ENCODE results near the gene SHH. TPM values are rescaled to one million over a fixed set of nuclear protein-coding genes. Genes with fewer than 3 reads are reported as not detected.

Gene SHH
- total and polyA plus RNA-seq, 5 donors from 2014 or later: 0.06 to 0.32 TPM; not detected in 3

DNA sequence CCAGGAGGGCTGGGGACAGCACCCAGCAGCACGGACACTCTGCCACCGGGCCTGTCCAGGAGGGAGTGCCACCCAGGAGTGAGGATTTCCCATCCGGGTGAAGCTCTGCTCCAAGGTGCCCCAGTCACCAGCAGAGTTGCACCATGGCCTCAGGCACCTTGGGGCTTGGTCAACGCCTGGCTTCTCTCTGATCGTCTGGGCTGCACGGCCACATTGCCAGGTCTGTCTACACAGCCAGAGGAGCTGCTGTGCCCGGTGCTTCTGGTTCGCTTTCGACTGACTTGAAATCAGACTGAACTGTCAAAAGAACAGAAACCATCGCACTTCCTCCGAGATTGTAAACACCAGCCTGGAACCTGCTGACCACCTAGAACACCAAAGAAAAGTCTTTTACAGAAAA is 12.0 kb downstream of the SHH start:
- no peak overlapping the region for H3K4me3 ChIP-seq (ENCODE audit: low read depth, low read length)
- no peak for DNase-seq
- H3K27me3 ChIP-seq (ENCODE audit: control insufficient read depth, insufficient read depth, low read length): peaks cover 4% of the 10 kb centered on the region
- peaks cover 62% of the 10 kb centered on the region for H3K27me3 Mint-ChIP-seq
- H3K4me3 Mint-ChIP-seq: no peak overlapping the region
- peaks cover 25% of the 10 kb centered on the region for H3K4me1 ChIP-seq (ENCODE audit: control insufficient read depth, insufficient read depth, low read length, poor library complexity, severe bottlenecking)
- peaks cover 0 to 17% (median 0%) of the 10 kb centered on the region in 4 donors for H3K4me1 Mint-ChIP-seq
- no peaks in the 10 kb centered on the region for H3K36me3 Mint-ChIP-seq
- H3K27ac Mint-ChIP-seq: no peak overlapping the region
- ATAC-seq (ENCODE audit: low read depth in 2 of 2): no peak
- H3K9me3 ChIP-seq (ENCODE audit: control insufficient read depth in 2 of 2, low read length in 2 of 2): no peaks in the 10 kb centered on the region
- no peaks in the 10 kb centered on the region for H3K36me3 ChIP-seq (ENCODE audit: control insufficient read depth, insufficient read depth, low read length)
- H3K27ac ChIP-seq (ENCODE audit: insufficient read depth, low read length, poor library complexity, severe bottlenecking): no peak overlapping the region
- no peaks in the 10 kb centered on the region for H3K9me3 Mint-ChIP-seq

- H3K4me3 Mint-ChIP-seq: no peak overlapping the region
- DNase-seq (no peak), ATAC-seq (ENCODE audit: low read depth in 2 of 2) (no peak)
- H3K9me3 Mint-ChIP-seq: no peaks in the 10 kb centered on the region
- peaks cover 0 to 15% (median 0%) of the 10 kb centered on the region in 4 donors for H3K4me1 Mint-ChIP-seq
- Histone ChIP-seq H3K27ac (ENCODE audit: insufficient read depth, low read length, poor library complexity, severe bottlenecking) (no peak overlapping the region), H3K4me3 (ENCODE audit: low read depth, low read length) (no peak overlapping the region), H3K9me3 (ENCODE audit: control insufficient read depth in 2 of 2, low read length in 2 of 2) (no peaks in the 10 kb centered on the region), H3K4me1 (ENCODE audit: control insufficient read depth, insufficient read depth, low read length, poor library complexity, severe bottlenecking) (peaks cover 17% of the 10 kb centered on the region), H3K36me3 (ENCODE audit: control insufficient read depth, insufficient read depth, low read length) (no peaks in the 10 kb centered on the region), H3K27me3 (ENCODE audit: control insufficient read depth, insufficient read depth, low read length) (peaks cover 4% of the 10 kb centered on the region)
- H3K27ac Mint-ChIP-seq: no peak overlapping the region
- peaks cover 61% of the 10 kb centered on the region for H3K27me3 Mint-ChIP-seq
- H3K36me3 Mint-ChIP-seq: no peaks in the 10 kb centered on the region
These were observed 12.7 kb downstream of the SHH start for GRCh38 chr7:155799514-155799913.

DNA sequence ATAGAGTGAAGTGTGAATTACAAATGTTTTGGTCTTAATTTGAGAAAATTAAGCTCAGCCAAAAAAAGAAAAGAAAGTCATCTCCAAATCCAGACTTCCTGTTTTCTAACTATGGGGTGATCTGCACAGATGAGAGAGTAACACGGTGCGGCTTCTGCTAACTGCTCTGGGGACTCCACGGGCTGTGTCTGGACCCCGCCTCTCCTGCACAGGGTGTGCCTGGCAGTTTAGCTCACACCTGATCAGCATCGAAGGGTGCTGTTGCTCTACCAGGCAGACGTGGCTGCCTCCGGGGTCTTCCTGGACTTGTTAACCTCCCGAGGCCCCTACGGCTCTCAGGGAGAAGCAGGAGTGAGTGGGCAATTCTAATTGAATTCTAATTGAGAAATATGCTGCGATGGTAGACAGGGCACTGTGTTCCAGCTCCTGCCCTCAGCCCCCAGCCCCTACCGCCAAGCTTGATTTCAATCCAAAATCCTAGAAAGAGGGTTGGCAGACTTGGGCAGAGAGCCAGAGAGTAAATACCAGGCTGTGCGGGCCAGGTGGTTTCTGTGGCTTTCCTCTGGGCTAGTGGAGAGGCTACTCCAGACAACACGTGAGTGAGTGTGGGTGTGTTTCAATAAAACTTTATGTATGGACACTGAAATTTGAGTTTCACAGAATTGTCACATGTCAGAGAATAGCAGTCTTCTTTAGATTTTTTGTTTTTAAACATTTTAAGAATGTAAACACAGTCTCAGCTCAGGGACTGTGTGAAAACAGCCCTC is 13.4 kb downstream of the SHH start:
- peaks cover 4% of the 10 kb centered on the region for H3K27me3 ChIP-seq (ENCODE audit: control insufficient read depth, insufficient read depth, low read length)
- Mint-ChIP-seq H3K27ac (no peak overlapping the region), H3K27me3 (peaks cover 57% of the 10 kb centered on the region)

GRCh38 chr7:155797262-155798250 is 14.7 kb downstream of the SHH start:
- Mint-ChIP-seq H3K4me3 (no peak overlapping the region), H3K27ac (no peak overlapping the region), H3K4me1 (peaks cover 0 to 9% (median 0%) of the 10 kb centered on the region in 4 donors), H3K27me3 (peaks cover 51% of the 10 kb centered on the region), H3K9me3 (no peaks in the 10 kb centered on the region), H3K36me3 (no peaks in the 10 kb centered on the region)
- DNase-seq: no peak
- H3K4me1 ChIP-seq (ENCODE audit: control insufficient read depth, insufficient read depth, low read length, poor library complexity, severe bottlenecking): peaks cover 4% of the 10 kb centered on the region
- ATAC-seq (ENCODE audit: low read depth in 2 of 2): no peak
- no peaks in the 10 kb centered on the region for H3K9me3 ChIP-seq (ENCODE audit: control insufficient read depth in 2 of 2, low read length in 2 of 2)
- no peak overlapping the region for H3K4me3 ChIP-seq (ENCODE audit: low read depth, low read length)
- no peaks in the 10 kb centered on the region for H3K36me3 ChIP-seq (ENCODE audit: control insufficient read depth, insufficient read depth, low read length)
- H3K27me3 ChIP-seq (ENCODE audit: control insufficient read depth, insufficient read depth, low read length): peaks cover 4% of the 10 kb centered on the region
- H3K27ac ChIP-seq (ENCODE audit: insufficient read depth, low read length, poor library complexity, severe bottlenecking): no peak overlapping the region

More for the DNA sequence above, 13.4 kb downstream of the SHH start:
- H3K27ac ChIP-seq (ENCODE audit: insufficient read depth, low read length, poor library complexity, severe bottlenecking): no peak overlapping the region
- no peak overlapping the region for H3K4me3 ChIP-seq (ENCODE audit: low read depth, low read length)
- no peaks in the 10 kb centered on the region for H3K36me3 Mint-ChIP-seq
- H3K9me3 Mint-ChIP-seq: no peaks in the 10 kb centered on the region
- peak in 1 of 3 donors; percentile 27 for DNase-seq
- H3K9me3 ChIP-seq (ENCODE audit: control insufficient read depth in 2 of 2, low read length in 2 of 2): no peaks in the 10 kb centered on the region
- peaks cover 12% of the 10 kb centered on the region for H3K4me1 ChIP-seq (ENCODE audit: control insufficient read depth, insufficient read depth, low read length, poor library complexity, severe bottlenecking)
- peaks cover 0 to 12% (median 0%) of the 10 kb centered on the region in 4 donors for H3K4me1 Mint-ChIP-seq
- H3K36me3 ChIP-seq (ENCODE audit: control insufficient read depth, insufficient read depth, low read length): no peaks in the 10 kb centered on the region
- H3K4me3 Mint-ChIP-seq: peak overlapping the region in 1 of 4 donors; percentile 39
- no peak for ATAC-seq (ENCODE audit: low read depth in 2 of 2)

GRCh38 chr7:155796381-155797261 is 15.6 kb downstream of the SHH start:
- peaks cover 45% of the 10 kb centered on the region for H3K27me3 Mint-ChIP-seq
- H3K27ac Mint-ChIP-seq: no peak overlapping the region
- peaks cover 0 to 5% (median 0%) of the 10 kb centered on the region in 4 donors for H3K4me1 Mint-ChIP-seq
- Histone ChIP-seq H3K27me3 (ENCODE audit: control insufficient read depth, insufficient read depth, low read length) (peaks cover 4% of the 10 kb centered on the region), H3K9me3 (ENCODE audit: control insufficient read depth in 2 of 2, low read length in 2 of 2) (no peaks in the 10 kb centered on the region), H3K36me3 (ENCODE audit: control insufficient read depth, insufficient read depth, low read length) (no peaks in the 10 kb centered on the region), H3K27ac (ENCODE audit: insufficient read depth, low read length, poor library complexity, severe bottlenecking) (no peak overlapping the region), H3K4me3 (ENCODE audit: low read depth, low read length) (no peak overlapping the region), H3K4me1 (ENCODE audit: control insufficient read depth, insufficient read depth, low read length, poor library complexity, severe bottlenecking) (peaks cover 4% of the 10 kb centered on the region)
- H3K36me3 Mint-ChIP-seq: no peaks in the 10 kb centered on the region
- ATAC-seq (ENCODE audit: low read depth in 2 of 2) (peak; percentile 56 to 65), DNase-seq (peak; percentile 42 to 51 (median 50))
- H3K4me3 Mint-ChIP-seq: peak overlapping the region in 1 of 4 donors; percentile 71
- no peaks in the 10 kb centered on the region for H3K9me3 Mint-ChIP-seq

DNA sequence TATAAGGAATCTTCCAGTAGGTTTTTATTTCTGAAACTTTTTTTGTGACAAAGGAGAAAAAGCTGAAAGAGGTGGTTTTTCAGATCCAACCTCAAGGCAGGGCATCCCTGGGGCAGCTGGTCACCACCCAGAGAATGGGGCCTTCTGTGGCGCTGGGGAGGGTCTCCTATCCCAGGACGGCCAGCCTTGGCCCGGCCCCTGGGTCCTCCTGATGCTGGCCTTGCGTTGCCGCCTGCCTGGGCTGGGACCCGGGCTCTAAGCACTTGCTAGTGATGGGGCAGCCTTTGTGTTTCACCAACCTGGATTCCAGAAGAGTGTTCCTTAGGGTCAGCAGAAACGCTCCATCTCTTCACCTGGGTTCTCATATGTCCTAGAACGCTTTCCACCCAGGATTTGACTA is 16.3 kb downstream of the SHH start:
- Histone ChIP-seq H3K27me3 (ENCODE audit: control insufficient read depth, insufficient read depth, low read length) (peaks cover 2% of the 10 kb centered on the region), H3K4me1 (ENCODE audit: control insufficient read depth, insufficient read depth, low read length, poor library complexity, severe bottlenecking) (peaks cover 4% of the 10 kb centered on the region), H3K4me3 (ENCODE audit: low read depth, low read length) (no peak overlapping the region), H3K36me3 (ENCODE audit: control insufficient read depth, insufficient read depth, low read length) (no peaks in the 10 kb centered on the region), H3K9me3 (ENCODE audit: control insufficient read depth in 2 of 2, low read length in 2 of 2) (no peaks in the 10 kb centered on the region), H3K27ac (ENCODE audit: insufficient read depth, low read length, poor library complexity, severe bottlenecking) (no peak overlapping the region)
- no peak for ATAC-seq (ENCODE audit: low read depth in 2 of 2)
- H3K27ac Mint-ChIP-seq: no peak overlapping the region
- no peaks in the 10 kb centered on the region for H3K36me3 Mint-ChIP-seq
- DNase-seq: no peak
- peaks cover 40% of the 10 kb centered on the region for H3K27me3 Mint-ChIP-seq
- H3K4me1 Mint-ChIP-seq: peaks cover 0 to 5% (median 0%) of the 10 kb centered on the region in 4 donors
- H3K4me3 Mint-ChIP-seq: no peak overlapping the region
- no peaks in the 10 kb centered on the region for H3K9me3 Mint-ChIP-seq

DNA sequence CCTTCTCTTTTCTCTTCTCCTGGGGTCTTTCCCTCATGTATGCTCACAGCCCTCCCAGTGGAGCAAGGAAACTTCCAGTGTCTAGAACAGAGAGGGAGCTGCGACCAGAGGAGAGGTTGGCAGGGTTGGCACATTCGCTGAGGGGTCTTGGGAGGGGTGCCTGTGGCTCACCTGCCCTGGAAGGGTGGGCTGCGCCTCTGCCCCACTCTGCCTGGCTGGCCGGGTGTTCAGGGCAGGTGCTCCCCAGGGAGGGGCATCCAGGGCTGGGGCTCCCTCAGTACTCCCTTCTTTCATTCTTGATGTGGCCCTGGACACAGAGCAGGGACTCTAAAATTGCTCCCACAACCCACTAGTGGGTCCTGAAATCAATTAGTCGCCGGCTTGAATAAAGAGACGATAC is 16.9 kb downstream of the SHH start:
- ATAC-seq (ENCODE audit: low read depth in 2 of 2): no peak
- peaks cover 0 to 5% (median 0%) of the 10 kb centered on the region in 4 donors for H3K4me1 Mint-ChIP-seq
- H3K4me1 ChIP-seq (ENCODE audit: control insufficient read depth, insufficient read depth, low read length, poor library complexity, severe bottlenecking): peaks cover 4% of the 10 kb centered on the region
- no peaks in the 10 kb centered on the region for H3K27me3 ChIP-seq (ENCODE audit: control insufficient read depth, insufficient read depth, low read length)
- H3K36me3 Mint-ChIP-seq: no peaks in the 10 kb centered on the region
- no peak overlapping the region for H3K27ac ChIP-seq (ENCODE audit: insufficient read depth, low read length, poor library complexity, severe bottlenecking)
- H3K9me3 Mint-ChIP-seq: no peaks in the 10 kb centered on the region
- H3K9me3 ChIP-seq (ENCODE audit: control insufficient read depth in 2 of 2, low read length in 2 of 2): no peaks in the 10 kb centered on the region
- H3K27me3 Mint-ChIP-seq: peaks cover 34% of the 10 kb centered on the region
- DNase-seq: no peak
- H3K27ac Mint-ChIP-seq: no peak overlapping the region
- no peak overlapping the region for H3K4me3 ChIP-seq (ENCODE audit: low read depth, low read length)
- H3K4me3 Mint-ChIP-seq: no peak overlapping the region
- no peaks in the 10 kb centered on the region for H3K36me3 ChIP-seq (ENCODE audit: control insufficient read depth, insufficient read depth, low read length)
